IMR-90 (cell line): Measurements from ENCODE around the gene EFHD2. TPM values are rescaled to one million over a fixed set of nuclear protein-coding genes. Genes with fewer than 3 reads are reported as not detected.

ENCODE experiments used
- ATAC-seq: fragments of 200-7000 bp; cut with Tn5 transposase; 2 replicates; pipeline ENCODE4 v1.9.1; 2020; ENCODE audit warnings: low read depth, mild to moderate bottlenecking, moderate library complexity
- BruUV-seq: library from RNA; stranded (reverse); fragments of 400-500 nt; replicated peaks from 2 replicates; lab custom pipeline; 2021; lab: Mats Ljungman, UMichigan
- CTCF ChIA-PET: fragments of 300-600 bp; formaldehyde crosslinking; extraction: SDS; loops from one replicate; lab custom pipeline; 2021; ENCODE audit warnings: antibody characterized with exemption; lab: Yijun Ruan, JAX
- POLR2A ChIA-PET: fragments of 300-600 bp; sonication (Branson Sonifier 250); formaldehyde crosslinking; loops from one replicate; lab custom pipeline; 2022; ENCODE audit warnings: antibody characterized with exemption; ENCODE audit not compliant: unreplicated experiment; lab: Charles Lee
- DNase-seq: peaks from one replicate; pipeline ENCODE4 v3.0.0; 2013
- H2AFZ ChIP-seq: replicated peaks from 2 replicates; pipeline ENCODE3; 2013; ENCODE audit warnings: low read length, mild to moderate bottlenecking; ENCODE audit not compliant: poor library complexity
- H2AK5ac ChIP-seq: 2 replicates; pipeline ENCODE4 v1.6.1; 2013; ENCODE audit warnings: low read depth, low read length, inconsistent platforms
- H2AK9ac ChIP-seq: replicated peaks from 2 replicates; pipeline ENCODE3; 2013; ENCODE audit warnings: mild to moderate bottlenecking, low read depth, low read length, moderate library complexity; ENCODE audit not compliant: poor library complexity
- H2BK120ac ChIP-seq: 2 replicates; pipeline ENCODE4 v1.6.1; 2013; ENCODE audit warnings: low read depth, low read length, inconsistent platforms
- H2BK15ac ChIP-seq: 3 replicates; pipeline ENCODE4 v1.6.1; 2013; ENCODE audit warnings: low read depth, low read length, inconsistent platforms
- H2BK20ac ChIP-seq: 2 replicates; pipeline ENCODE4 v1.6.1; 2013; ENCODE audit warnings: low read depth, mild to moderate bottlenecking, inconsistent platforms, low read length, moderate library complexity
- H2BK5ac ChIP-seq: 2 replicates; pipeline ENCODE4 v1.6.1; 2013; ENCODE audit warnings: mild to moderate bottlenecking, low read depth, low read length, inconsistent platforms; ENCODE audit not compliant: poor library complexity, severe bottlenecking
- H3K14ac ChIP-seq: replicated peaks from 2 replicates; pipeline ENCODE4 v1.6.1; 2013; ENCODE audit warnings: low read depth, low read length, inconsistent platforms
- H3K18ac ChIP-seq: 2 replicates; pipeline ENCODE4 v1.6.1; 2013; ENCODE audit warnings: low read depth, low read length, control low read depth
- H3K23ac ChIP-seq: 2 replicates; pipeline ENCODE4 v1.6.1; 2013; ENCODE audit warnings: low read depth, low read length, inconsistent platforms
- H3K27ac ChIP-seq: 2 replicates; pipeline ENCODE4 v1.5.1; 2013; ENCODE audit warnings: mild to moderate bottlenecking, control low read depth, low read length; ENCODE audit not compliant: insufficient read depth
- H3K27me3 ChIP-seq: 2 replicates; pipeline ENCODE4 v1.6.1; 2013; ENCODE audit warnings: low read length; ENCODE audit not compliant: control insufficient read depth, insufficient read depth
- H3K36me3 ChIP-seq: 2 replicates; pipeline ENCODE4 v1.6.1; 2013; ENCODE audit warnings: low read length, mixed read lengths; ENCODE audit not compliant: control insufficient read depth, insufficient read depth
- H3K4ac ChIP-seq: 2 replicates; pipeline ENCODE4 v1.6.1; 2013; ENCODE audit warnings: low read depth, low read length, inconsistent platforms
- H3K4me1 ChIP-seq: 2 replicates; pipeline ENCODE4 v1.6.1; 2013; ENCODE audit warnings: low read length, mixed read lengths; ENCODE audit not compliant: control insufficient read depth, insufficient read depth
- H3K4me2 ChIP-seq: 2 replicates; pipeline ENCODE4 v1.6.1; 2013; ENCODE audit warnings: low read depth, mild to moderate bottlenecking, control low read depth, low read length, moderate library complexity
- H3K4me3 ChIP-seq: 2 replicates; pipeline ENCODE4 v1.5.1; 2013; ENCODE audit warnings: low read depth, mild to moderate bottlenecking, control low read depth, low read length, moderate library complexity; ENCODE audit not compliant: insufficient read depth
- H3K56ac ChIP-seq: 2 replicates; pipeline ENCODE4 v1.6.1; 2013; ENCODE audit warnings: low read length, inconsistent platforms; ENCODE audit not compliant: insufficient read depth; ENCODE audit errors: extremely low read depth
- H3K79me1 ChIP-seq, 2 experiments: 2 replicates each; pipeline ENCODE4 v1.6.1; 2013; ENCODE audit warnings: low read length in 2 of 2, inconsistent platforms in 1 of 2, low read depth in 1 of 2
- H3K9ac ChIP-seq: 2 replicates; pipeline ENCODE4 v1.6.1; 2013; ENCODE audit warnings: low read depth, low read length, control low read depth
- H3K9me1 ChIP-seq: 2 replicates; pipeline ENCODE4 v1.6.1; 2013; ENCODE audit warnings: low read length, inconsistent platforms; ENCODE audit not compliant: insufficient read depth
- H3K9me3 ChIP-seq: 2 replicates; pipeline ENCODE4 v1.6.1; 2013; ENCODE audit warnings: low read length; ENCODE audit not compliant: control insufficient read depth, insufficient read depth
- H4K20me1 ChIP-seq: 2 replicates; pipeline ENCODE4 v1.6.1; 2013; ENCODE audit warnings: low read length, inconsistent platforms; ENCODE audit not compliant: insufficient read depth
- H4K5ac ChIP-seq: 2 replicates; pipeline ENCODE4 v1.6.1; 2013; ENCODE audit warnings: mild to moderate bottlenecking, low read depth, low read length, control low read depth
- H4K8ac ChIP-seq, 2 experiments: 2 replicates each; pipeline ENCODE4 v1.6.1; 2013; ENCODE audit warnings: low read depth in 2 of 2, low read length in 2 of 2, control low read depth in 1 of 2, inconsistent platforms in 1 of 2
- H4K91ac ChIP-seq: 2 replicates; pipeline ENCODE4 v1.6.1; 2013; ENCODE audit warnings: low read depth, low read length, inconsistent platforms; ENCODE audit not compliant: insufficient read depth
- BHLHE40 ChIP-seq: fragments of 150-350 bp; IDR thresholded peaks from 2 replicates; pipeline ENCODE4 v1.6.1; 2016; ENCODE audit warnings: mild to moderate bottlenecking, low read depth, low read length
- CEBPB ChIP-seq: IDR thresholded peaks from 2 replicates; pipeline ENCODE4 v1.6.1; 2012; ENCODE audit warnings: low read depth, low read length, improper control_type of control experiment
- CHD1 ChIP-seq: IDR thresholded peaks from 2 replicates; pipeline ENCODE4 v1.6.1; 2012; ENCODE audit warnings: low read depth, low read length, improper control_type of control experiment
- FOS ChIP-seq: fragments of 150-350 bp; IDR thresholded peaks from 2 replicates; pipeline ENCODE4 v1.6.1; 2016; ENCODE audit warnings: low read depth, low read length
- MAZ ChIP-seq: IDR thresholded peaks from 2 replicates; pipeline ENCODE4 v1.6.1; 2012; ENCODE audit warnings: low read depth, mild to moderate bottlenecking, low read length, improper control_type of control experiment, moderate library complexity, borderline replicate concordance
- NFE2L2 ChIP-seq: fragments of 150-350 bp; IDR thresholded peaks from 2 replicates; pipeline ENCODE4 v1.6.1; 2016; ENCODE audit warnings: low read depth, mild to moderate bottlenecking, low read length
- RAD21 ChIP-seq: IDR thresholded peaks from 2 replicates; pipeline ENCODE4 v1.6.1; 2012; ENCODE audit warnings: low read length, improper control_type of control experiment
- RCOR1 ChIP-seq: IDR thresholded peaks from 2 replicates; pipeline ENCODE4 v1.6.1; 2012; ENCODE audit warnings: mild to moderate bottlenecking, low read length, improper control_type of control experiment; ENCODE audit not compliant: insufficient replicate concordance
- RFX5 ChIP-seq: IDR thresholded peaks from 2 replicates; pipeline ENCODE4 v1.8.0; 2012; ENCODE audit warnings: low read depth, mild to moderate bottlenecking, low read length, moderate library complexity
- SMC3 ChIP-seq: fragments of 150-350 bp; IDR thresholded peaks from 2 replicates; pipeline ENCODE4 v1.6.1; 2016; ENCODE audit warnings: low read depth, mild to moderate bottlenecking, antibody characterized with exemption, low read length, moderate library complexity
- WGBS, 2 experiments: methylation state at CpG; one replicate each; pipeline versions ENCODE4 v1.1.5 to v1.1.7; 2013; ENCODE audit warnings: missing lambda C conversion rate in 2 of 2; ENCODE audit not compliant: insufficient read length in 1 of 2; ENCODE audit errors: extremely low coverage in 2 of 2; 5-methylcytosine and 5-hydroxymethylcytosine counted together
- dilution Hi-C: fragments of 300-500 bp; cut with HindIII; formaldehyde crosslinking; loops from one replicate; pipeline ENCODE4 v1.14.3; 2018; ENCODE audit warnings: low sequenced_read_pairs; ENCODE audit not compliant: unreplicated experiment
- in situ Hi-C: fragments of 300-500 bp; cut with MboI; formaldehyde crosslinking; loops from 3 replicates; pipeline ENCODE4 v1.14.3; 2019; ENCODE audit warnings: low sequenced_read_pairs, inconsistent platforms, mixed read lengths
- intact Hi-C: fragments of 100-400 bp; cut with micrococcal nuclease; formaldehyde crosslinking; loops from 2 replicates; pipeline ENCODE4 v1.10.0; 2022
- polyA plus RNA-seq, 3 experiments: library from polyadenylated mRNA; depleted of rRNA; stranded (reverse); fragments of >200 nt; gene quantifications; 2 replicates each; pipeline ENCODE4 v1.2.3, GENCODE V29; 2012; ENCODE audit warnings: low replicate concordance in 1 of 3
- total RNA-seq: library from RNA; depleted of rRNA; stranded (reverse); fragments of >200 nt; gene quantifications from 2 replicates; pipeline ENCODE4 v1.2.3, GENCODE V29; 2012
- TF ChIP-seq, protein P1 (sequence below): fragments of 150-350 bp; IDR thresholded peaks from 2 replicates; pipeline ENCODE4 v1.6.1; 2017; ENCODE audit warnings: mild to moderate bottlenecking, antibody characterized with exemption, low read length, low read depth
- TF ChIP-seq, protein P2 (sequence below): fragments of 150-350 bp; IDR thresholded peaks from 2 replicates; pipeline ENCODE4 v1.6.1; 2016; ENCODE audit warnings: low read depth, mild to moderate bottlenecking, low read length, moderate library complexity, borderline replicate concordance
- TF ChIP-seq, protein P3 (sequence below): conservative IDR thresholded peaks from 2 replicates; pipeline ENCODE4 v1.5.1; 2012; ENCODE audit warnings: mild to moderate bottlenecking, low read depth, low read length, improper control_type of control experiment

EFHD2 gene
- total and polyA plus RNA-seq, 2 of the 4 experiments (the other 2 are of a cell fraction), result 22.6 to 58.9 TPM

DNA sequence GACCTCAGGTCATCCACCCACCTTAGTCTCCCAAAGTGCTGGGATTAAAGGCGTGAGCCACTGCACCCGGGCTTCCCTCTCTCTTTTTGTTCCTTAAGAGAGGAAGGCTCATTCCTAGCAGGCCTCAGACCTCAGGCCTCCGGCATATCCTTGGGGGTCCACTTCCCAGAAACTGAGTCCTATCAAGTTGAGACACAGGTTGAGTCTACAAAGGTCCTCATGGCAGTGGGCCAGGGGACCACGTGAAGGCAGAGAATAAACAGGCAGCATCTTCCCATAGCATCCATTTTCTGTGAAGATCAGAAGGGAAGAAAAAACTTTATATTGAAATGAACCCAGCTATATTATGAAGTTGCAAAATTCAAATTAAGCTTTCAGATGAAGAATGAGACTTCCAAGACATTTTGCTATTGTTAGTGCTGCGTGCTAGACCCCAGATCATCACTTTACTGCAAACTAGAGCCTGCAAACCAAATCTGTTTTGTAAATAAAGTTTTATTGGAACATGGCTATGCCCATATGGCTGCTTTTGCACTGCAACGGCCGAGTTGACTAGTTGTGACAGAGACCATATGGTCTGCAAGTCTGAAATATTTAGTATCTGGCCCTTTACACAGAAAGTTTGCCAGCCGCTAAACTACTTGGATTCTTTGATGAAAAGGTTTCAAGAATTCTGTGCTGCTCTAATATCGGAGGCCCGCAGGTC, 43.3 kb downstream of the EFHD2 start:
- H3K27ac ChIP-seq, result no peak overlapping the region
- H3K23ac ChIP-seq, result no peak overlapping the region
- H3K56ac ChIP-seq, result no peak overlapping the region
- H3K4me1 ChIP-seq, result 0 out of 2 replicates have a peak, but pooled peaks cover 4% of the 10 kb centered on the region
- no peak overlapping the region for H2BK120ac ChIP-seq
- H2AK9ac ChIP-seq, result no peak overlapping the region
- H3K4me3 ChIP-seq, result no peak overlapping the region
- H3K9ac ChIP-seq, result no peak overlapping the region
- DNase-seq (no peak), ATAC-seq (no peak)
- no peak overlapping the region for H2BK15ac ChIP-seq
- TF ChIP-seq BHLHE40, result no peak
- TF ChIP-seq CHD1, result no peak
- TF ChIP-seq, protein P1, sequence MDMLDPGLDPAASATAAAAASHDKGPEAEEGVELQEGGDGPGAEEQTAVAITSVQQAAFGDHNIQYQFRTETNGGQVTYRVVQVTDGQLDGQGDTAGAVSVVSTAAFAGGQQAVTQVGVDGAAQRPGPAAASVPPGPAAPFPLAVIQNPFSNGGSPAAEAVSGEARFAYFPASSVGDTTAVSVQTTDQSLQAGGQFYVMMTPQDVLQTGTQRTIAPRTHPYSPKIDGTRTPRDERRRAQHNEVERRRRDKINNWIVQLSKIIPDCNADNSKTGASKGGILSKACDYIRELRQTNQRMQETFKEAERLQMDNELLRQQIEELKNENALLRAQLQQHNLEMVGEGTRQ, result no peak
- TF ChIP-seq NFE2L2, result no peak
- TF ChIP-seq, protein P2, sequence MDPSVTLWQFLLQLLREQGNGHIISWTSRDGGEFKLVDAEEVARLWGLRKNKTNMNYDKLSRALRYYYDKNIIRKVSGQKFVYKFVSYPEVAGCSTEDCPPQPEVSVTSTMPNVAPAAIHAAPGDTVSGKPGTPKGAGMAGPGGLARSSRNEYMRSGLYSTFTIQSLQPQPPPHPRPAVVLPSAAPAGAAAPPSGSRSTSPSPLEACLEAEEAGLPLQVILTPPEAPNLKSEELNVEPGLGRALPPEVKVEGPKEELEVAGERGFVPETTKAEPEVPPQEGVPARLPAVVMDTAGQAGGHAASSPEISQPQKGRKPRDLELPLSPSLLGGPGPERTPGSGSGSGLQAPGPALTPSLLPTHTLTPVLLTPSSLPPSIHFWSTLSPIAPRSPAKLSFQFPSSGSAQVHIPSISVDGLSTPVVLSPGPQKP, result no peak
- TF ChIP-seq RCOR1, result no peak
- no peak for TF ChIP-seq FOS
- no peak for TF ChIP-seq SMC3
- TF ChIP-seq MAZ, result no peak
- no peak for TF ChIP-seq RFX5
- TF ChIP-seq, protein P3, sequence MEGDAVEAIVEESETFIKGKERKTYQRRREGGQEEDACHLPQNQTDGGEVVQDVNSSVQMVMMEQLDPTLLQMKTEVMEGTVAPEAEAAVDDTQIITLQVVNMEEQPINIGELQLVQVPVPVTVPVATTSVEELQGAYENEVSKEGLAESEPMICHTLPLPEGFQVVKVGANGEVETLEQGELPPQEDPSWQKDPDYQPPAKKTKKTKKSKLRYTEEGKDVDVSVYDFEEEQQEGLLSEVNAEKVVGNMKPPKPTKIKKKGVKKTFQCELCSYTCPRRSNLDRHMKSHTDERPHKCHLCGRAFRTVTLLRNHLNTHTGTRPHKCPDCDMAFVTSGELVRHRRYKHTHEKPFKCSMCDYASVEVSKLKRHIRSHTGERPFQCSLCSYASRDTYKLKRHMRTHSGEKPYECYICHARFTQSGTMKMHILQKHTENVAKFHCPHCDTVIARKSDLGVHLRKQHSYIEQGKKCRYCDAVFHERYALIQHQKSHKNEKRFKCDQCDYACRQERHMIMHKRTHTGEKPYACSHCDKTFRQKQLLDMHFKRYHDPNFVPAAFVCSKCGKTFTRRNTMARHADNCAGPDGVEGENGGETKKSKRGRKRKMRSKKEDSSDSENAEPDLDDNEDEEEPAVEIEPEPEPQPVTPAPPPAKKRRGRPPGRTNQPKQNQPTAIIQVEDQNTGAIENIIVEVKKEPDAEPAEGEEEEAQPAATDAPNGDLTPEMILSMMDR, result no peak
- no peak for TF ChIP-seq CEBPB
- no peak for TF ChIP-seq RAD21
- H2AFZ ChIP-seq, result no peak overlapping the region
- H3K27me3 ChIP-seq, result no peaks in the 10 kb centered on the region
- H2BK5ac ChIP-seq, result no peak overlapping the region
- H3K36me3 ChIP-seq, result no peaks in the 10 kb centered on the region
- H3K4ac ChIP-seq, result no peak overlapping the region
- ChIA-PET CTCF (no interaction called here), POLR2A (no interaction called here)
- H4K8ac ChIP-seq, result no peak overlapping the region
- no TSS peak for BruUV-seq
- H3K9me3 ChIP-seq, result peaks cover 4% of the 10 kb centered on the region
- H3K4me2 ChIP-seq, result no peak overlapping the region
- H2AK5ac ChIP-seq, result no peak overlapping the region
- dilution Hi-C loops (no loop called here), intact Hi-C loops (no loop called here), in situ Hi-C loops (no loop called here)
- H4K5ac ChIP-seq, result no peak overlapping the region
- no peaks in the 10 kb centered on the region for H3K79me1 ChIP-seq
- no peak overlapping the region for H4K91ac ChIP-seq
- no peaks in the 10 kb centered on the region for H3K9me1 ChIP-seq
- 43% methylated on average over 3 of the region's 10 CpGs; no CpG with 5 or more reads in 1 of the 2 experiments for WGBS, 2 experiments
- no peak overlapping the region for H3K18ac ChIP-seq
- H2BK20ac ChIP-seq, result no peak overlapping the region
- no peaks in the 10 kb centered on the region for H4K20me1 ChIP-seq
- no peak overlapping the region for H3K14ac ChIP-seq
